HFF-Myc (cell line): ENCODE measurements around the gene PFKM.
"Not testable (repeated sequence)": the region's sequence is repeated elsewhere in the genome, so short reads cannot be mapped to it uniquely, and the experiment has no call there.

ENCODE experiments used
- DNase-seq: peaks from one replicate; pipeline ENCODE4 v3.0.0-alpha.2; 2011; ENCODE audit warnings: low read depth; ENCODE audit errors: extremely low read depth
- H3K4me3 ChIP-seq: replicated peaks from 2 replicates; pipeline ENCODE4 v1.5.1; 2011; ENCODE audit warnings: low read depth, mild to moderate bottlenecking, control low read depth, low read length
- CTCF ChIP-seq: IDR thresholded peaks from 2 replicates; pipeline ENCODE4 v1.5.1; 2012; ENCODE audit warnings: mild to moderate bottlenecking, low read depth, low read length, control low read depth; ENCODE audit errors: missing control alignments

The PFKM gene

GRCh38 chr12:48123169-48123568, 4.0 kb downstream of the PFKM start:
- no peak overlapping the region for H3K4me3 ChIP-seq
- no peak for TF ChIP-seq CTCF
- DNase-seq: no peak

- not testable (repeated sequence) for DNase-seq
Measured at GRCh38 chr12:48125542-48125941, 6.4 kb downstream of the PFKM start.

GRCh38 chr12:48125985-48126384, 6.8 kb downstream of the PFKM start:
- no peak overlapping the region for H3K4me3 ChIP-seq
- no peak for DNase-seq
- no peak for TF ChIP-seq CTCF

More at GRCh38 chr12:48125542-48125941, 6.4 kb downstream of the PFKM start:
- not testable (repeated sequence) for H3K4me3 ChIP-seq

GRCh38 chr12:48126953-48127630, 7.9 kb downstream of the PFKM start:
- no peak for TF ChIP-seq CTCF
- DNase-seq: no peak
- H3K4me3 ChIP-seq: no peak overlapping the region

GRCh38 chr12:48128800-48129199, 9.6 kb downstream of the PFKM start:
- no peak for DNase-seq
- no peak for TF ChIP-seq CTCF
- H3K4me3 ChIP-seq: no peak overlapping the region

- no peak for TF ChIP-seq CTCF
- no peak for DNase-seq
- no peak overlapping the region for H3K4me3 ChIP-seq
Measured at GRCh38 chr12:48129376-48129775, 10.2 kb downstream of the PFKM start.

- no peak overlapping the region for H3K4me3 ChIP-seq
- no peak for TF ChIP-seq CTCF
- no peak for DNase-seq
Measured at GRCh38 chr12:48131517-48131916, 12.4 kb downstream of the PFKM start.
